HG03196 (cell line): Measurements from ENCODE around the gene ABCB8.
"Not testable (repeated sequence)": the region's sequence is repeated elsewhere in the genome, so short reads cannot be mapped to it uniquely, and the experiment has no call there.

Experiments used
- ATAC-seq: cut with Tn5 transposase; IDR thresholded peaks from one replicate; pipeline ENCODE4 v1.9.1; 2021; ENCODE audit not compliant: unreplicated experiment

The ABCB8 gene

GRCh38 chr7:151033864-151034249 lies 5.6 kb downstream of the ABCB8 start:
- no peak for ATAC-seq

DNA sequence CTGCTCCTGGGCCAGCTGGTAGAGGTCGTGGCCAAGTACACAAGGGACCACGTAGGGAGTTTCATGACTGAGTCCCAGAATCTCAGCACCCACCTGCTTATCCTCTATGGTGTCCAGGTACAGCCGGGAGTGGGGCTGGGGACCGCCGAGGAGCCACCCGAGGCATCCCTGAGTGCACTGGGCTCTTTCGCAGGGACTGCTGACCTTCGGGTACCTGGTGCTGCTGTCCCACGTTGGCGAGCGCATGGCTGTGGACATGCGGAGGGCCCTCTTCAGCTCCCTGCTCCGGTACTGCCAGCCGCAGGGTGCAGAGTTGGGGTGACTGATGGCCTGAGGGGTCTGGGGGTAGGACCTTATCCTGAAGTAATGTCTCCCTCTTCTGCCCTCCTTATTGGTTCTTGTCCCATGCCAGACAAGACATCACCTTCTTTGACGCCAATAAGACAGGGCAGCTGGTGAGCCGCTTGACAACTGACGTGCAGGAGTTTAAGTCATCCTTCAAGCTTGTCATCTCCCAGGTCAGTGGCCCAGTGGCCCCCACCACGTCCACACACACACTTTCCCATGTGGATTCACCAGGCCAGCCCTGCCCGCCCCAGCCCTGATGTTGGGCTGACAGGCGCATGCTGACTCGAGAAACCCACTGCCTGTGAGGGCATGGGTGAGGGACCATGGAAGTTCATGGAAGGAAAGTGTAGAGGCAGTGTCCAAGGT lies 6.2 kb downstream of the ABCB8 start:
- ATAC-seq: no peak

DNA sequence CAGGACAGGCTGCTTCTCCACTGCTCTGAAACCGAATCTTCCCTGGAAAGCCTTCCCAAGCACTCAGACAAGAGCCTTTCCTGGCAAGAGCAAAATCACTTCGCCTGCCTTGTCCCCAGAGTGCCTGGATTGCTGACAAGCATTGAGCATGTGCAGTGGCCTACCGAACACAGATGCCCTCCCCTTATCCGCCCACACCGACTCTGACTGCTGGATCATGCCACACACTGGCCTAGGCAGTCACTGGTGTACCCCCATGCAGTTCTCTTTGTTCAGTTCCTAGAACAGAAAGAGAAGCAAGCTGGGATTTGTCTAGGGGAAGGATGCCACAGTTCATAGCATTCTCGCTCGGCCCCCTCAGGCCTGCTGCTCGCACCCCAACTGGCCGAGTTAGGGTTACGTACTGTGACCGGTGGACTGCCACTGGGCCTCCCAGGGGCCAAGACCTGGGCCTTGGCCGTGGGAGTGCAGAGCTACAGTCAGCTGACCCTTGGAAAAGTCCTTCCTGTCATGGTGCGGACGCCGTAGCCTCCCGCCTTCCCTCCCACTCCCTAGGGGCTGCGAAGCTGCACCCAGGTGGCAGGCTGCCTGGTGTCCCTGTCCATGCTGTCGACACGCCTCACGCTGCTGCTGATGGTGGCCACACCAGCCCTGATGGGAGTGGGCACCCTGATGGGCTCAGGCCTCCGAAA lies 6.9 kb downstream of the ABCB8 start:
- ATAC-seq: no peak

DNA sequence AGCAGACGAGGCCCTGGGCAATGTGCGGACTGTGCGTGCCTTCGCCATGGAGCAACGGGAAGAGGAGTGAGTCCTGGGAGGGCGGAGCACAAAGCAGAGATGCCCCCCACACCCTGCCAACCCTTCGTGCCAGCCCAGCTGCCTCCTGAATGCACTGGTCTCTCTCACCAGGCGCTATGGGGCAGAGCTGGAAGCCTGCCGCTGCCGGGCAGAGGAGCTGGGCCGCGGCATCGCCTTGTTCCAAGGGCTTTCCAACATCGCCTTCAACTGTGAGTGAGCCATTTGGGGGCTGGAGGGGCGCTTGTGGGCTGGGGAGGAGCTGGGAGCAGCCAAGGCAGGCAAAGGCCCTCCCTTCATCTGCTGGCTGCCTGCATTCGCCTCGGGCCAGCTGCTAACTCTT lies 7.7 kb downstream of the ABCB8 start:
- no peak for ATAC-seq

GRCh38 chr7:151038951-151039849 lies 10.9 kb downstream of the ABCB8 start:
- ATAC-seq: no peak

- ATAC-seq: no peak
These were observed 11.7 kb downstream of the ABCB8 start for GRCh38 chr7:151039850-151040548.

GRCh38 chr7:151040616-151041375 lies 12.5 kb downstream of the ABCB8 start:
- no peak for ATAC-seq

DNA sequence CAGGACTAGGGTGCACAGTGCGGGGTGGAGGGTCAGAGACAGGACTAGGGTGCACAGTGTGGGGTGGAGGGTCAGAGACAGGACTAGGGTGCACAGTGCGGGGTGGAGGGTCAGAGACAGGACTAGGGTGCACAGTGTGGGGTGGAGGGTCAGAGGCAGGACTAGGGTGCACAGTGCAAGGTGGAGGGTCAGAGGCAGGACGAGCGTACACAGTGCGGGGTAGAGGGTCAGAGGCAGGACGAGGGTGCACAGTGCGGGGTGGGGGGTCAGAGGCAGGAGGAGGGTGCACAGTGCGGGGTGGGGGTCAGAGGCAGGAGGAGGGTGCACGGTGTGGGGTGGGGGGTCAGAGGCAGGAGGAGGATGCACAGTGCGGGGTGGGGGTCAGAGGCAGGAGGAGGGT lies 15.2 kb downstream of the ABCB8 start:
- ATAC-seq: not testable (repeated sequence)

DNA sequence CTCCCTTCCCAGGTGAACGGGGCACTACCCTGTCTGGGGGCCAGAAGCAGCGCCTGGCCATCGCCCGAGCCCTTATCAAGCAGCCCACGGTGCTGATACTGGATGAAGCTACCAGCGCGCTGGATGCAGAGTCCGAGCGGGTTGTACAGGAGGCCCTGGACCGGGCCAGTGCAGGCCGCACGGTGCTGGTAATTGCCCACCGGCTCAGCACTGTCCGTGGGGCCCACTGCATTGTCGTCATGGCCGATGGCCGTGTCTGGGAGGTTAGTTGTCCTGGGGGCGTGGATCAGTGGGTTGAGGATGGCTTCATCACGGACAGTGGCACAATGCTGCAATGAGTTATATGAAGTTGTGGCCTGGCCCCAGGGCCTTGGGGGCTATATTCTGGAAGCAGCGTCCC lies 15.7 kb downstream of the ABCB8 start:
- ATAC-seq: no peak

- ATAC-seq: no peak
These were observed 17.0 kb downstream of the ABCB8 start for GRCh38 chr7:151045262-151045661.

DNA sequence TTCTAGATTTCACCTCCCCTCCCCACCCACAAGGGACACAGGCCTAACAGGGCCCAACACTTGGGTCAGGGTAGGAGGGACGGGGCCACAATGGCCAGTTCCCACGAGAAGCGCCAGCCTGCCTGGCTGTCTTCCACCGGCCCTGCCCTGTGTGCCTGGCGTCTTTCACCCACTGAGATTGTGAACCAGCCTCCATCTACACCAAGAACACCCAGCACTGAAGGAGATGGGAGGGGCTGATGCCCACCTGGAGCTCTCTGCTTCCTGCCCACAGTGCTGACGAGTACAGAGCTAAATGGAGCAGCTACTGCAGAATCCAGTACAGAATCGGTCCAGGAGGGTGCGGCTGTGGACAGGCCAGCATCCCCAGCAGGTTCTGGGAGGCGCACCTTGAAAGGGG lies 17.7 kb downstream of the ABCB8 start:
- no peak for ATAC-seq

DNA sequence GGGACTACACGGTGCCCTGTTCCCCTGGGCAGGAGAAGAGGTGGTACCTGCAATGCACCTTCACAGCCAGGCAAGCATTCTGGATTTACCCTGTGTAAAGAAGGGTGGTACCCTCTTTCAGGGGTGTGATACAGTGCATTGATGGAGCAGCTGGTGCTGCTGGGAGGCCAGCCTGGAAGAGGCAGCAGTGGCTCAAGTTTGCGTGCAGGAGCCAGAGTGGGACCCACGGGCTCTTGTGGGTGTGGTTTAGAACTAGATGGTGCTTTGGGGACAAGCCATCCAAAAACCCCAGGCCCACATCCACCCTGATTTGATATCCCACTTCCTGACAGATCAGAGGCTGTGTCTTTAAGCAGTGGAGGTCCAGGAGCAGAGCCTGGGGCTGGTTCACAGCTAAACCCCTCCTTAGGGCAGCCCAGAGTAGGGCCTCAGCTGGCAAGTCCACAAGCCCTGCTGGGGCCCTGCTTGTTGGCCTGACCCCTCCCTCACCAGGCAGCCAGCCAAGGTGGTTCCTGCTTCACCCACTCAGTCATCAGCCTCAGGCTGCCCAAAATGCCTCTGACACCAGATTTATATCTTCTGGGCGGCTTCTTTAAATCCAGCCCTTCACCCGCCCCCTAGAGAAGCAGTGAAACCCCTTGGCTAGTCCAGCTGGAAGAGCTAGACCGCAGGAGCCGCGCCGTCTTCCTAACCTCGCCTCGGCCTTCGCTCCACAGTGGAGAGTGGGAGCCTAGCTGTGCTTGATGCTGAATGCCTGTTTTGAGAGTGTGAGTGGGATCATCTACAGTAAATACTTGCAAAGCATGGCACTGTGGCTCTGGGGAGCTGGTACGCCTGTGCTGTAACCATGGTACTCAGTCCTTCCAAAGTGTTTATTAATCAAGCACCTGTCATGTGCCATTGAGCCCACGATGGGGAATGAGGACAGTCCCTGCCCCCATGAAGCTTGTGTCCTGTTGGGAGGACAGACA lies 18.6 kb downstream of the ABCB8 start:
- ATAC-seq: no peak

DNA sequence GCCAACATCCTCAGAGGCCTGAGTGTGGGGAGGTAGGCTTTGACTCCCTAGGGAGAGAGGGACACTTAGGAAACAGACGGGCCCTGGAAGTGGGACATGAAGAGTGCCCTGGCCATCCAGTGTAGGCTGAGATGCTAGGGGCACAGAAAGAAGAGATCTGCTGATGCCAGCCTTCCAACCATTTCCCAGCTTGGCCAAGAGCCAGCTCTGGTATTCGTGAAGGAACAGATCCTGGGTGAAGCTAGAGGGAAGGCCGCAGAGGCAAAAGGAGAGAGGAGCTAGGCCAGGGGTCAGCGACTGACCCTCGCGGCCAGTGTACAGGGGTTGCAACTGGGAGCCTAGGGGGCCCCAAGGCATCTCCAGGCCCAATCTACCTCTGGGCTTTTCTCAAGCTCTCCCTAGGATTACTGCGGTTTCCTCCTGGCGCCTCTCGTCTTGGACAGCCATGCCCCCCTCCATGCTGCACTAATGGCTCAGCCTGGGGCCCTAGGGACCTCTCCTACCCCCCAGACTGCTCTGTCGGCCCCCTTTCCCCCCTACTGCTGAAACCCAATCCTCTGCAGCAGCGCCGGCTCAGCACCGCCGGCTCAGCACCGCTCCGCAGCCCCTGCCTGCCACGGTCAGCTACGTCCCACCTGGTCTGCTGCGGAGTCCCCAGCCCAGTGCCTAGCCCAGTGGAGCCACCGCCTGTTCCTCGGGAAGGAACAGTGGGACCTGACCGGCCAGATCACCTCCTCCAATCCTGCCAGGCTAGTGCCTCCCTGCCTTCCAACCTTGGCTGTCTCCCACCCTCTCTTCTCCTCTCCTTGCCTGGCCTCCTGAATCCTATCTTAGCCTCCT lies 19.9 kb downstream of the ABCB8 start, which contains the start of gene ASIC3:
Gene ASIC3, plus strand, starts transcription at position 556 of the 840 bp plus-strand sequence. CDS start 355 bp downstream, outside the sequence.
- ATAC-seq: no peak

DNA sequence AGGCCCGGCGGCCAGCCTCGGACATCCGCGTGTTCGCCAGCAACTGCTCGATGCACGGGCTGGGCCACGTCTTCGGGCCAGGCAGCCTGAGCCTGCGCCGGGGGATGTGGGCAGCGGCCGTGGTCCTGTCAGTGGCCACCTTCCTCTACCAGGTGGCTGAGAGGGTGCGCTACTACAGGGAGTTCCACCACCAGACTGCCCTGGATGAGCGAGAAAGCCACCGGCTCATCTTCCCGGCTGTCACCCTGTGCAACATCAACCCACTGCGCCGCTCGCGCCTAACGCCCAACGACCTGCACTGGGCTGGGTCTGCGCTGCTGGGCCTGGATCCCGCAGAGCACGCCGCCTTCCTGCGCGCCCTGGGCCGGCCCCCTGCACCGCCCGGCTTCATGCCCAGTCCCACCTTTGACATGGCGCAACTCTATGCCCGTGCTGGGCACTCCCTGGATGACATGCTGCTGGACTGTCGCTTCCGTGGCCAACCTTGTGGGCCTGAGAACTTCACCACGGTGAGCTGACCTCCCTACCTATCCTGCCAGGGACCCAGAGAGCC lies 20.7 kb downstream of the ABCB8 start:
- ATAC-seq: no peak

DNA sequence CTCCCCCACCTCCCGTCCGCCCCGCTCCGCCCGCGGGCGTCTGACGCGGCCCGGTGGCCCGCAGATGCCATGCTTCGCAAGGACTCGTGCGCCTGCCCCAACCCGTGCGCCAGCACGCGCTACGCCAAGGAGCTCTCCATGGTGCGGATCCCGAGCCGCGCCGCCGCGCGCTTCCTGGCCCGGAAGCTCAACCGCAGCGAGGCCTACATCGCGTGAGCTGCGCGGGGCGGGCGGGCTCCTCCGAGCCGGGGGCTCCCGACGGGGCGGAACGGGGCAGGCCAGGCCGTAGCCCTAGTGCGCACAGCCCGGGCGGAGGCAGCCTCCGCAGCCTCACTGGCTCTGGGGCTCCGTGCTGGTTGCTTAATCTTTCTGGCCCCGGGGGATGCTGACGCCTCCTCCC lies 22.9 kb downstream of the ABCB8 start:
- no peak for ATAC-seq

- ATAC-seq: no peak
These were observed 24.8 kb downstream of the ABCB8 start for GRCh38 chr7:151053096-151053495.

- no peak for ATAC-seq
These were observed 25.5 kb downstream of the ABCB8 start for GRCh38 chr7:151053751-151054150.

DNA sequence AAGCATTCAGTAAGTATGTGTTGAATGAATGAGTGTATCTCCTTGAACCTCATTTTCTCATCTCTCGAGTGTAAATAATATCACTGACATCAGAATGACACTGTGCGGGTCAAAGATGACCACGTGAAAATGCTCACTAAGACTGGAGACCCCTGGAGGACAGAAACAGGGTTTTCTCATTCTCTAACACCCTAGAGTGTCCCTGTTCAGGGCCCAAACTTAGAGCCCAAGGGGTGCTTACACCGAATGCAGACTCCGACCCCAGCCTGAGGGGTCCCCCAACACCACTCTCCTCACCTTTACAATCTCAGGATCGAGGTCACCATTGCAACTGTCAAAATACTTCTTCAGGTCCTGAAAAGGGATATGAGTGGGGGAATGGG lies 28.0 kb downstream of the ABCB8 start:
- no peak for ATAC-seq
